Right renal cortex interstitium (tissue), 3 donors: Measurements from ENCODE around the gene ACOX2. TPM values are rescaled to one million over a fixed set of nuclear protein-coding genes. Genes with fewer than 3 reads are reported as not detected.

Experiments
- DNase-seq, 3 donors: peaks; one replicate each; pipeline ENCODE4 v3.0.0-alpha.2; 2013; ENCODE audit warnings: low read depth in 3 of 3, low spot score in 2 of 3
- polyA plus RNA-seq, 3 donors: library from polyadenylated mRNA; unstranded; fragments of 120-200 nt; gene quantifications; one replicate each; pipeline ENCODE4 v1.2.1, GENCODE V29; 2013; ENCODE audit not compliant: insufficient read length in 3 of 3

Gene ACOX2
- polyA plus RNA-seq = 10 to 100 TPM; 38.7 to 45.8 (median 40.8) TPM

GRCh38 chr3:58536501-58537411 lies at the start of gene ACOX2:
Gene ACOX2 (minus strand): TSS chr3:58537190. CDS start chr3:58535106, 2,084 bp downstream.
- DNase-seq = no peak

- DNase-seq = no peak
Measured at GRCh38 chr3:58585994-58586393, 49.0 kb upstream of the ACOX2 start.

GRCh38 chr3:58585005-58585786 lies 48.2 kb upstream of the ACOX2 start:
- DNase-seq = peak in 1 of 3 donors; percentile 40

GRCh38 chr3:58584690-58585004 lies 47.7 kb upstream of the ACOX2 start:
- DNase-seq = no peak

- DNase-seq = peak in 1 of 3 donors; percentile 61
Measured at GRCh38 chr3:58581328-58582091, 44.5 kb upstream of the ACOX2 start.

- DNase-seq = no peak
Measured at GRCh38 chr3:58580826-58581327, 43.9 kb upstream of the ACOX2 start.

GRCh38 chr3:58578873-58579272 lies 41.9 kb upstream of the ACOX2 start:
- DNase-seq = no peak

- peak in 1 of 3 donors; percentile 14 for DNase-seq
Measured at GRCh38 chr3:58577269-58577821, 40.4 kb upstream of the ACOX2 start, which contains the start of gene FAM107A. Gene FAM107A (minus strand): TSS chr3:58577391. CDS start chr3:58569860, 7,531 bp downstream.

- DNase-seq = no peak
Measured at GRCh38 chr3:58576716-58577115, 39.7 kb upstream of the ACOX2 start.

- no peak for DNase-seq
Measured at GRCh38 chr3:58575971-58576652, 39.1 kb upstream of the ACOX2 start.

GRCh38 chr3:58574682-58575081 lies 37.7 kb upstream of the ACOX2 start:
- DNase-seq = no peak

- no peak for DNase-seq
Measured at GRCh38 chr3:58574106-58574505, 37.1 kb upstream of the ACOX2 start.

- peak in 1 of 3 donors; percentile 48 for DNase-seq
Measured at GRCh38 chr3:58573640-58574039, 36.6 kb upstream of the ACOX2 start.

- no peak for DNase-seq
Measured at GRCh38 chr3:58572634-58573230, 35.7 kb upstream of the ACOX2 start.

- DNase-seq = no peak
Measured at GRCh38 chr3:58572013-58572633, 35.1 kb upstream of the ACOX2 start.

GRCh38 chr3:58570851-58571250 lies 33.9 kb upstream of the ACOX2 start:
- no peak for DNase-seq

- no peak for DNase-seq
Measured at GRCh38 chr3:58569287-58570001, 32.5 kb upstream of the ACOX2 start.
